ENCODE measurements around the gene FLOT2. TPM values are rescaled to one million over a fixed set of nuclear protein-coding genes. Genes with fewer than 3 reads are reported as not detected.

The FLOT2 gene
- polyA plus RNA-seq, 2 of the 4 experiments (the other 2 are of a cell fraction) = 66.4 to 78.6 TPM

- no peak for TF ChIP-seq CEBPB (IDR thresholded peaks at IDR 0.05)
- no peak for TF ChIP-seq EP300 (IDR thresholded peaks at IDR 0.05)
- no peak for TF ChIP-seq TFCP2L1 (CRISPR knock-in tag; IDR thresholded peaks at IDR 0.05)
- no peak for TF ChIP-seq CHD4 (IDR thresholded peaks at IDR 0.05; ENCODE audit: borderline replicate concordance)
- TF ChIP-seq SREBF2 (IDR thresholded peaks at IDR 0.05) = no peak
- TF ChIP-seq BCL3 (IDR thresholded peaks at IDR 0.05) = no peak
- TF ChIP-seq ZFP36 (IDR thresholded peaks at IDR 0.05; ENCODE audit: borderline replicate concordance, partially characterized antibody) = no peak
- no peak for TF ChIP-seq USF2 (IDR thresholded peaks at IDR 0.05)
- no peak for TF ChIP-seq ATOH8 (CRISPR knock-in tag; IDR thresholded peaks at IDR 0.05; ENCODE audit: low read depth)
- TF ChIP-seq CHD2 (IDR thresholded peaks at IDR 0.05; ENCODE audit: low read length, partially characterized antibody) = no peak
These were observed 13.0 kb upstream of the FLOT2 start (continued) for GRCh38 chr17:28910534-28910933.

GRCh38 chr17:28908640-28909167, 11.2 kb upstream of the FLOT2 start:
- CTCF ChIA-PET = interaction anchor here (1.1 to 38.2 kb wide), 9 partner anchors 0 to 183 kb away, joined by 3 to 685 read pairs (median 7); partner anchors contain the start of genes DHRS13, FAM222B, FLOT2 and TLCD1
- DNase-seq (ENCODE audit: low read depth in 1 of 2, low spot score in 1 of 2) = no peak
- TF ChIP-seq RARB (CRISPR knock-in tag; IDR thresholded peaks at IDR 0.05) = no peak
- TF ChIP-seq NR3C1 (IDR thresholded peaks at IDR 0.05) = no peak
- no peak for TF ChIP-seq SMC3 (IDR thresholded peaks at IDR 0.05)
- no peak for TF ChIP-seq PHF8 (IDR thresholded peaks at IDR 0.05; ENCODE audit: borderline replicate concordance, low read depth)
- no peak; the same call in 1 of the 2 replicates for TF ChIP-seq FOSL2 (IDR thresholded peaks at IDR 0.05)
- TF ChIP-seq FOSL2 (CRISPR knock-in tag; IDR thresholded peaks at IDR 0.05) = peak; percentile 64
- TF ChIP-seq POLR2A (IDR thresholded peaks at IDR 0.05; ENCODE audit: low read length) = no peak
- TF ChIP-seq ESRRA (IDR thresholded peaks at IDR 0.05; ENCODE audit: borderline replicate concordance, low read length) = no peak
- 52% methylated on average over 6 of the region's 6 CpGs for WGBS (ENCODE audit: missing lambda C conversion rate)
- ATAC-seq = no peak
- Histone ChIP-seq H3K4me3 (no peak overlapping the region), H3K27ac (0 out of 6 replicates have a peak overlapping the region, but pooled peaks of 1 of the 2 experiments have one; percentile 4), H3K4me1 (peaks cover 15% of the 10 kb centered on the region), H3K9me3 (no peaks in the 10 kb centered on the region), H3K4me2 (0 out of 3 replicates have a peak overlapping the region, but pooled peaks have one; percentile 15)
- POLR2A ChIA-PET = interaction anchor here (0.5 to 1.0 kb wide), 5 partner anchors 53 to 210 kb away, joined by 3 to 9 read pairs (median 3); partner anchors contain the start of gene RPL23A
- FAIRE-seq = no peak

GRCh38 chr17:28907709-28908475, 10.4 kb upstream of the FLOT2 start:
- DNase-seq (ENCODE audit: low read depth in 1 of 2, low spot score in 1 of 2) (no peak), FAIRE-seq (no peak), ATAC-seq (no peak)
- CTCF ChIA-PET = interaction anchor here (0.8 to 38.2 kb wide), 10 partner anchors 1 to 182 kb away, joined by 3 to 685 read pairs (median 5); partner anchors contain the start of genes DHRS13, FLOT2 and TLCD1
- 86% methylated on average over 3 of the region's 3 CpGs for WGBS (ENCODE audit: missing lambda C conversion rate)
- POLR2A ChIA-PET = interaction anchor here (0.8 to 1.0 kb wide), 2 partner anchors 121 to 181 kb away, joined by 3 read pairs; no protein-coding TSS in a partner anchor
- Histone ChIP-seq H3K4me3 (no peak overlapping the region), H3K4me2 (no peak overlapping the region), H3K27ac (no peak overlapping the region), H3K9me3 (no peaks in the 10 kb centered on the region), H3K4me1 (peaks cover 15% of the 10 kb centered on the region)
- TF ChIP-seq POLR2AphosphoS2 (conservative IDR thresholded peaks at IDR 0.05; ENCODE audit: low read length) = no peak
- no peak for TF ChIP-seq BHLHE40 (IDR thresholded peaks at IDR 0.05; ENCODE audit: low read depth, low read length)
- no peak for TF ChIP-seq BCL3 (IDR thresholded peaks at IDR 0.05)
- no peak for TF ChIP-seq HES2 (IDR thresholded peaks at IDR 0.05)
- TF ChIP-seq REST (IDR thresholded peaks at IDR 0.05) = no peak
- TF ChIP-seq ZNF302 (CRISPR knock-in tag; IDR thresholded peaks at IDR 0.05) = no peak
- no peak for TF ChIP-seq CBX2 (IDR thresholded peaks at IDR 0.05; ENCODE audit: borderline replicate concordance, low read depth)
- no peak for TF ChIP-seq HOXB5 (CRISPR knock-in tag; IDR thresholded peaks at IDR 0.05)
- no peak for TF ChIP-seq TFCP2L1 (CRISPR knock-in tag; IDR thresholded peaks at IDR 0.05)
- TF ChIP-seq RFX5 (IDR thresholded peaks at IDR 0.05) = no peak
- TF ChIP-seq FOSL2 (IDR thresholded peaks at IDR 0.05) = no peak
- TF ChIP-seq FOSL2 (CRISPR knock-in tag; IDR thresholded peaks at IDR 0.05) = no peak

Measured in A549 (cell line).